K562 (cell line): Measurements from ENCODE around the gene ADIG. TPM values are rescaled to one million over a fixed set of nuclear protein-coding genes. Genes with fewer than 3 reads are reported as not detected.

Experiments
- ATAC-seq: fragments of 200-7000 bp; cut with Tn5 transposase; 3 replicates; pipeline ENCODE4 v1.9.1; 2020; ENCODE audit warnings: moderate library complexity
- BruUV-seq: library from RNA; stranded (reverse); fragments of 400-500 nt; replicated peaks from 2 replicates; lab custom pipeline; 2021; lab: Mats Ljungman, UMichigan
- CTCF ChIA-PET: fragments of 300-600 bp; formaldehyde crosslinking; extraction: SDS; loops from one replicate; lab custom pipeline; 2021; ENCODE audit warnings: low intra/inter-chr PET ratio; lab: Yijun Ruan, JAX
- POLR2A ChIA-PET: fragments of 300-600, 350-650 bp; sonication (Branson Sonifier 250); formaldehyde crosslinking; extraction: SDS; loops from one replicate; lab custom pipeline; 2021; ENCODE audit warnings: antibody characterized with exemption, inconsistent platforms; lab: Yijun Ruan, JAX
- DNase-seq, 4 experiments: peaks; one replicate each; pipeline versions ENCODE4 v3.0.0 to v3.0.0-alpha.2; 2011 to 2018; ENCODE audit warnings: low spot score in 3 of 4, mixed read lengths in 3 of 4; ENCODE audit errors: extremely low read depth in 1 of 4
- FAIRE-seq: peaks from 2 replicates; lab custom pipeline; 2011; peaks lifted over from hg19 to GRCh38; lab: Jason Lieb, UNC
- H2AFZ ChIP-seq: 2 replicates; pipeline ENCODE4 v1.6.0; 2011; ENCODE audit warnings: low read depth, low read length, control low read depth, inconsistent platforms
- H3K27ac ChIP-seq: fragments of 200-600 bp; 3 replicates; pipeline ENCODE4 v1.8.0; 2011; ENCODE audit warnings: low read depth, mild to moderate bottlenecking, control low read depth, inconsistent platforms, low read length, moderate library complexity, mixed read lengths; ENCODE audit errors: extremely low read depth
- H3K27me3 ChIP-seq, 2 experiments: fragments of 300-600 bp in 1 of 2; 2 replicates in 1 of 2; 3 replicates in 1 of 2; pipeline versions ENCODE4 v1.6.0 to v1.8.0; 2011; ENCODE audit warnings: inconsistent platforms in 2 of 2, low read length in 2 of 2, mild to moderate bottlenecking in 1 of 2, mixed read lengths in 1 of 2, moderate library complexity in 1 of 2; ENCODE audit not compliant: control insufficient read depth in 2 of 2, insufficient read depth in 2 of 2
- H3K36me3 ChIP-seq: fragments of 300-600 bp; 3 replicates; pipeline ENCODE4 v1.8.0; 2011; ENCODE audit warnings: mild to moderate bottlenecking, low read length, inconsistent platforms; ENCODE audit not compliant: control insufficient read depth, insufficient read depth
- H3K4me1 ChIP-seq, 2 experiments: fragments of 200-600 bp in 1 of 2; replicated peaks in 1 of 2; 2 replicates in 1 of 2; 3 replicates in 1 of 2; pipeline versions ENCODE4 v1.5.1 to v1.8.0; 2011; ENCODE audit warnings: inconsistent platforms in 2 of 2, low read length in 2 of 2, mild to moderate bottlenecking in 1 of 2, mixed read lengths in 1 of 2, moderate library complexity in 1 of 2; ENCODE audit not compliant: control insufficient read depth in 2 of 2, insufficient read depth in 2 of 2
- H3K4me2 ChIP-seq: 2 replicates; pipeline ENCODE4 v1.6.1; 2011; ENCODE audit warnings: low read length, control low read depth, inconsistent platforms, mixed read lengths; ENCODE audit not compliant: insufficient read depth
- H3K4me3 ChIP-seq: fragments of 200-600 bp; sonication (generic), shearing (Covaris generic); 2 replicates; pipeline ENCODE4 v1.5.1; 2016; ENCODE audit warnings: control low read depth, inconsistent platforms
- H3K79me2 ChIP-seq: fragments of 200-600 bp; 3 replicates; pipeline ENCODE4 v1.8.0; 2011; ENCODE audit warnings: low read length, inconsistent platforms; ENCODE audit not compliant: control insufficient read depth, insufficient read depth
- H3K9ac ChIP-seq, 2 experiments: 2 replicates each; pipeline versions ENCODE4 v1.6.0 to v1.6.1; 2011; ENCODE audit warnings: low read depth in 2 of 2, low read length in 2 of 2, control low read depth in 1 of 2, inconsistent platforms in 1 of 2, mild to moderate bottlenecking in 1 of 2, mixed read lengths in 1 of 2; ENCODE audit not compliant: insufficient read depth in 1 of 2
- H3K9me1 ChIP-seq: one replicate; pipeline ENCODE4 v1.6.0; 2011; ENCODE audit warnings: inconsistent platforms, mild to moderate bottlenecking, low read length, moderate library complexity; ENCODE audit not compliant: control insufficient read depth, insufficient read depth
- H3K9me3 ChIP-seq: replicated peaks from 2 replicates; pipeline ENCODE4 v1.5.1; 2011; ENCODE audit warnings: low read depth, low read length, inconsistent platforms; ENCODE audit not compliant: control insufficient read depth, insufficient read depth
- H4K20me1 ChIP-seq: replicated peaks from 2 replicates; pipeline ENCODE4 v1.6.1; 2011; ENCODE audit warnings: low read length, inconsistent platforms, mixed read lengths; ENCODE audit not compliant: control insufficient read depth, insufficient read depth
- ARHGAP35 ChIP-seq: fragments of 450-650 bp; IDR thresholded peaks from 2 replicates; pipeline ENCODE4 v1.6.1; 2018; ENCODE audit not compliant: partially characterized antibody
- BRCA1 ChIP-seq, 2 experiments: fragments of 450-650 bp in 1 of 2; sonication (generic) in 1 of 2; formaldehyde crosslinking in 1 of 2; IDR thresholded peaks; 2 replicates each; pipeline versions ENCODE4 v1.5.0 to v1.6.1; 2017 to 2020; ENCODE audit warnings: mild to moderate bottlenecking in 1 of 2, missing genetic modification reagents in 1 of 2
- CBFA2T3 ChIP-seq: fragments of 450-650 bp; IDR thresholded peaks from 2 replicates; pipeline ENCODE4 v1.6.1; 2017
- HBP1 ChIP-seq: fragments of 450-650 bp; formaldehyde crosslinking; IDR thresholded peaks from 2 replicates; pipeline ENCODE4 v1.4.0; 2022; ENCODE audit warnings: missing genetic modification characterization
- PHB2 ChIP-seq: fragments of 450-650 bp; IDR thresholded peaks from 2 replicates; pipeline ENCODE4 v1.6.1; 2017; ENCODE audit warnings: low read depth
- PTTG1 ChIP-seq: fragments of 450-650 bp; IDR thresholded peaks from 2 replicates; pipeline ENCODE4 v1.6.1; 2016; ENCODE audit warnings: low read depth, mild to moderate bottlenecking, missing genetic modification characterization, missing compliant biosample characterization
- UBTF ChIP-seq, 2 experiments: IDR thresholded peaks; 2 replicates each; pipeline ENCODE4 v1.6.1; 2012; ENCODE audit warnings: improper control_type of control experiment in 2 of 2, low read depth in 2 of 2, low read length in 2 of 2, borderline replicate concordance in 1 of 2
- USF1 ChIP-seq: sonication (generic); formaldehyde crosslinking; IDR thresholded peaks from 2 replicates; pipeline ENCODE4 v1.9.0; 2022; ENCODE audit warnings: mild to moderate bottlenecking, missing genetic modification reagents
- ZNF316 ChIP-seq: fragments of 450-650 bp; IDR thresholded peaks from 2 replicates; pipeline ENCODE4 v1.6.1; 2016
- WGBS: fragments of 100-300 bp; shearing (Covaris generic); methylation state at CpG from one replicate; pipeline ENCODE4 v1.1.6; 2016; ENCODE audit warnings: low coverage, mixed read lengths; ENCODE audit not compliant: insufficient coverage; ENCODE audit errors: missing lambda C conversion rate; 5-methylcytosine and 5-hydroxymethylcytosine counted together
- in situ Hi-C: fragments of 300-500 bp; cut with MboI; formaldehyde crosslinking; loops from 4 replicates; pipeline ENCODE4 v1.15.0; 2018; ENCODE audit warnings: inconsistent platforms, mixed read lengths
- intact Hi-C: fragments of 100-400 bp; cut with micrococcal nuclease; formaldehyde crosslinking; loops from 2 replicates; pipeline ENCODE4 v1.14.2; 2022
- polyA plus RNA-seq, 8 experiments: library from polyadenylated mRNA; depleted of rRNA in 4 of 8; stranded (reverse) in 5 of 8; unstranded in 3 of 8; fragments of >200 nt; fragmentation: Nextera tagmentation in 2 of 8; fragmentation: Illumina TruSeq in 1 of 8; extraction: Ambion mirVana in 2 of 8; extraction: Trizol in 1 of 8; gene quantifications; 2 replicates each; pipeline versions ENCODE4 v1.2.1 to v1.2.3, GENCODE V29; 2011 to 2014; ENCODE audit warnings: inconsistent platforms in 1 of 8, missing spikeins in 1 of 8
- total RNA-seq, 7 experiments: library from RNA; depleted of rRNA in 6 of 7; stranded (reverse); fragments of >200 nt in 6 of 7; fragmentation: Illumina TruSeq in 2 of 7; extraction: Trizol in 2 of 7; gene quantifications; 2 replicates each; pipeline versions ENCODE4 v1.2.1 to v1.2.3, GENCODE V29; 2011 to 2021; ENCODE audit warnings: low replicate concordance in 1 of 7

The ADIG gene
- total and polyA plus RNA-seq, 9 of the 15 experiments (the other 6 are each of a cell fraction or from before 2014, with no cell fraction given) = not detected

DNA sequence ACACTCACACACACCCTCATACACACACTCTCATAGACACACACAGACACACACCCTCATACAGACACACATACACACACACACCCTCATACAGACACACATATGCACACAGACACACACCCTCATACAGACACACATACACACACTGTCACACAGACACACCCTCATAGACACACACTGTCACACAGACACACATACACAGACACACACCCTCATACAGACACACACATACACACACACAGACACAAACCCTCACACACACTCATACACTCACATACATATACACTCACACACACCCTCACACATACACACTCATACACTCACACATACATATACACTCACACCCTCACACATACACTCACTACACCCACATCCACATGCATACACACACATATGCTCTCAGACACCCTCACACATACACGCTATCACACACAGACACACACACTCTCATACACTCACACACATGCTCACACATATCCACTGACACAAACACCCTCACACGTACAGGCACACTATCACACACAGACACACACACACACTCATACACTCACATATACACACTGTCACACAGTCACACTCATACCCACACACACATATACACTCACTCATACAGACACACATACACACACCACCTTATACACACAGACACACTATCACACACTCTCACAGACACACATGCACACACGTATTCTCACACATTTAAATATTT is 9.1 kb downstream of the ADIG start (continued):
- 0 out of 2 replicates have a peak, but pooled peaks have one; percentile 11 for TF ChIP-seq PHB2
- TF ChIP-seq HBP1 (CRISPR knock-in tag) = no peak

GRCh38 chr20:38590676-38591473 is 9.9 kb downstream of the ADIG start:
- Histone ChIP-seq H3K4me2 (no peak overlapping the region), H3K36me3 (no peaks in the 10 kb centered on the region), H3K9me1 (no peaks in the 10 kb centered on the region), H3K9ac (no peak overlapping the region; a peak in 1 of 4 replicates), H3K27me3 (peaks cover 21 to 53% of the 10 kb centered on the region in 2 experiments; a peak in 4 of 5 replicates), H3K27ac (no peak overlapping the region), H3K4me1 (peaks cover 0 to 5% of the 10 kb centered on the region in 2 experiments; a peak in 3 of 5 replicates), H2AFZ (no peak overlapping the region), H4K20me1 (no peaks in the 10 kb centered on the region)
- 8% methylated on average over 17 of the region's 18 CpGs for WGBS
- no TSS peak for BruUV-seq
- ChIA-PET POLR2A (no interaction called here), CTCF (no interaction called here)
- FAIRE-seq (no peak), ATAC-seq (no peak), DNase-seq (no peak)
- intact Hi-C loops = no loop called here
- TF ChIP-seq ARHGAP35 (no peak), PTTG1 (tag) (no peak), BRCA1 (IDR thresholded peaks at IDR 0.05) (no peak), BRCA1 (CRISPR knock-in tag; IDR thresholded peaks at IDR 0.05) (no peak), USF1 (peak; percentile 35; the same call in 1 of the 2 replicates), UBTF (IDR thresholded peaks at IDR 0.05; ENCODE audit: borderline replicate concordance in 1 of 2, low read depth in 2 of 2, low read length in 2 of 2) (no peak), ZNF316 (no peak), CBFA2T3 (no peak)
- TF ChIP-seq, all 486 proteins: peak for 1
- no peak overlapping the region for H3K4me3 ChIP-seq
- no peaks in the 10 kb centered on the region for H3K9me3 ChIP-seq
- in situ Hi-C loops = no loop called here
- H3K79me2 ChIP-seq = no peaks in the 10 kb centered on the region
